ENCODE measurements around the gene FAIM2.

FAIM2 gene

GRCh38 chr12:49827401-49828099 lies 76.2 kb downstream of the FAIM2 start:
- peak; percentile 15 to 22 for DNase-seq (ENCODE audit: low read depth in 1 of 2, low spot score in 1 of 2)

- DNase-seq (ENCODE audit: low read depth in 1 of 2, low spot score in 1 of 2): no peak
These were observed 76.7 kb downstream of the FAIM2 start for GRCh38 chr12:49827051-49827400.

- no peak for DNase-seq (ENCODE audit: low read depth in 1 of 2, low spot score in 1 of 2)
These were observed 77.7 kb downstream of the FAIM2 start for GRCh38 chr12:49825971-49826421.

GRCh38 chr12:49825360-49825970 lies 78.2 kb downstream of the FAIM2 start:
- DNase-seq (ENCODE audit: low read depth in 1 of 2, low spot score in 1 of 2): no peak

GRCh38 chr12:49824895-49825294 lies 78.8 kb downstream of the FAIM2 start:
- no peak for DNase-seq (ENCODE audit: low read depth in 1 of 2, low spot score in 1 of 2)

- no peak for DNase-seq (ENCODE audit: low read depth in 1 of 2, low spot score in 1 of 2)
These were observed 79.3 kb downstream of the FAIM2 start for GRCh38 chr12:49824416-49824815.

- no peak for DNase-seq (ENCODE audit: low read depth in 1 of 2, low spot score in 1 of 2)
These were observed 79.7 kb downstream of the FAIM2 start for GRCh38 chr12:49823951-49824350.

GRCh38 chr12:49823350-49823749 lies 80.3 kb downstream of the FAIM2 start:
- no peak for DNase-seq (ENCODE audit: low read depth in 1 of 2, low spot score in 1 of 2)

- no peak for DNase-seq (ENCODE audit: low read depth in 1 of 2, low spot score in 1 of 2)
These were observed 82.1 kb downstream of the FAIM2 start for GRCh38 chr12:49821373-49822287.

- no peak for DNase-seq (ENCODE audit: low read depth in 1 of 2, low spot score in 1 of 2)
These were observed 83.9 kb downstream of the FAIM2 start for GRCh38 chr12:49819786-49820185.

- no peak for DNase-seq (ENCODE audit: low read depth in 1 of 2, low spot score in 1 of 2)
These were observed 85.3 kb downstream of the FAIM2 start for GRCh38 chr12:49818241-49818895.

All from stimulated activated CD4-positive, alpha-beta T cell treated with anti-CD3 and anti-CD28 coated beads, Interleukin-15, amount 100 ng/mL, for 1 hour (primary cell).